ENCODE measurements around the gene NDUFB3.
"Not testable (repeated sequence)": the region's sequence is repeated elsewhere in the genome, so short reads cannot be mapped to it uniquely, and the experiment has no call there.

The NDUFB3 gene

DNA sequence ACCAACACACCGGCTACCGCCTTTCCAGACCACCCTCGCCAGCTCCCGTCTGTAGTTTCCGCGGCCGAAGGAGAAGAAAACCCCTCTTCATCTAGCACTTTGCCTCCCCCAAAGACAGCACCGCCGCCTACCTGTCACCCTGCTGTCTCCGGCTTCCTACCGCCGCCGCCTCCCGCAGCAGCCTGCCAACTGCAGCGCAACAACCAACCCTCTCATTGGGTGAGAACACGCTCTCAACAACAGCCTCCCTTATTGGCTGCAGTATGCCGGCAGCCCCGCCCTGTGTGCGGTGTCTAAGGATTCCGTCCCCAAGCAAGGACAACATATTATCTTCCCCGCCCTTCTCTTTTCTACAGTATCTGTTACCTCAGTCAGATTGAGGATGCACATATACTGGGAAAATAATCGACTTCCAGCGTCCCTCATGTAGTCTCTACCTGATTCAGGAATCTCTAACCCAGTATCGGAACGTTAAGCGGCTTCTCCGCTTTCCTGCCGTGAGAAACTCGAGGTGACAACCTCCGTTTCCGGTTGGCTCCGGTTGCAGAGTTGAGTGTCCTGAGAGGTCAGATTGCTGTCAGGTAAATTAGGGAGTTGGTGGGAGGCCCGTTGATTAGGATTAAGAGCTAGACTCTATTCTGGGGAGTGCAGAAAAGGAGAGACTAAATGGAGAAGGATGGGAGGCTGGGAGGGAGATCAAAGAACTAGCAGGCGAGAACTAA, at the start of gene NDUFB3, which contains the start of gene HYCC2:
TSS of gene NDUFB3 (plus strand) at position 523 of the 722 bp plus-strand sequence. CDS start 6,882 bp downstream, outside the sequence.
TSS of gene HYCC2 (minus strand) at position 193 of the 722 bp plus-strand sequence. CDS start 47,662 bp downstream, outside the sequence.
- DNase-seq: peak; percentile 90

DNA sequence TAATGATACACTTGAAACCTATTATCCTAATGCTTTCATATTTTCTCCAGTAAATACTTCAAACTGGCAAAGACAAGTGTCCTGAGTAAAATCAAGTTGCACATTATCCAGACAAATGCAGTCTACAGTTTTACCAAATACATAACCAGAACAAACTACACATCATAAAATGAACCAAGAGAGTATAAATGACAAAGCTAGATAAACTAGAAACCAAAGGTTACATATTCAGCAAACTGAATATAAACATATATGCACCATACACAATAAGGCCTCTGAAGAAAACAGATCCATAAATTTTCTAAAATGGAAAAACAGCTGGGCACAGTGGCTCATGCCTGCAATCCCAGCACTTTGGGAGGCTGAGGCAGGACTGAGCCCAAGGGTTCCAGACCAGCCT, 47.3 kb upstream of the NDUFB3 start:
- no peak for DNase-seq

DNA sequence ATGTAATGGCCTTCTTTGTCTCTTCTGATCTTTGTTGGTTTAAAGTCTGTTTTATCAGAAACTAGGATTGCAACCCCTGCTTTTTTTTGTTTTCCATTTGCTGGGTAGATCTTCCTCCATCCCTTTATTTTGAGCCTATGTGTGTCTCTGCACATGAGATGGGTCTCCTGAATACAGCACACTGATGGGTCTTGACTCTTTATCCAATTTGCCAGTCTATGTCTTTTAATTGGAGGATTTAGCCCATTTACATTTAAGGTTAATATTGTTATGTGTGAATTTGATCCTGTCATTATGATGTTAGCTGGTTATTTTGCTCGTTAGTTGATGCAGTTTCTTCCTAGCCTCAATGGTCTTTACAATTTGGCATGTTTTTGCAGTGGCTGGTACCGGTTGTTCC, 37.4 kb upstream of the NDUFB3 start:
- not testable (repeated sequence) for DNase-seq

DNA sequence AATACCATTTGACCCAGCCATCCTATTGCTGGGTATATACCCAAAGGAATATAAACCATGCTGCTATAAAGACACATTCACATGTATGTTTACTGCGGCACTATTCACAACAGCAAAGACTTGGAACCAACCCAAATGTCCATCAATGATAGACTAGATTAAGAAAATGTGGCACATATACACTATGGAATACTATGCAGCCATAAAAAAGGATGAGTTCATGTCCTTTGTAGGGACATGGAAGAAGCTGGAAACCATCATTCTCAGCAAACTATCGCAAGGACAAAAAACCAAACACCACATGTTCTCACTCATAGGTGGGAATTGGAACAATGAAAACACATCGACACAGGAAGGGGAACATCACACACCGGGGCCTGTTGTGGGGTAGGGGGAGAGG, 33.4 kb upstream of the NDUFB3 start:
- not testable (repeated sequence) for DNase-seq

DNA sequence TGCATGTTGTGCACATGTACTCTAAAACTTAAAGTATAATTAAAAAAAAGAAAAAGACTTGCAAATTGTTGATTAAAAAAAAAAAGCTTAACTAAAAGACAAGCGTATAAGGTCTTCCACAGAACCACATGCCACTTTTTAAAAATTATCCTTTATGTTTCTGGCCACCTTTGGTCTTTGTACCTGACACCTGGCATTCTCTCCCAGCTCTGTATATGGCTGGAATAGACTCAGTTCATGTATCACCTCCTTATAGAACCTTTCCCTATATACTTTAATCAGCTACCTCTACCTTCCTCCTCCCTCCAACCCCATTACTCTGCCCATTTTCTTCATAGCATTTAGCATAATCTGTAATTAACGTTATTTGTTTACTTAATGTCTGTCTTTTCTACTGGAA, 32.9 kb upstream of the NDUFB3 start:
- no peak for DNase-seq

DNA sequence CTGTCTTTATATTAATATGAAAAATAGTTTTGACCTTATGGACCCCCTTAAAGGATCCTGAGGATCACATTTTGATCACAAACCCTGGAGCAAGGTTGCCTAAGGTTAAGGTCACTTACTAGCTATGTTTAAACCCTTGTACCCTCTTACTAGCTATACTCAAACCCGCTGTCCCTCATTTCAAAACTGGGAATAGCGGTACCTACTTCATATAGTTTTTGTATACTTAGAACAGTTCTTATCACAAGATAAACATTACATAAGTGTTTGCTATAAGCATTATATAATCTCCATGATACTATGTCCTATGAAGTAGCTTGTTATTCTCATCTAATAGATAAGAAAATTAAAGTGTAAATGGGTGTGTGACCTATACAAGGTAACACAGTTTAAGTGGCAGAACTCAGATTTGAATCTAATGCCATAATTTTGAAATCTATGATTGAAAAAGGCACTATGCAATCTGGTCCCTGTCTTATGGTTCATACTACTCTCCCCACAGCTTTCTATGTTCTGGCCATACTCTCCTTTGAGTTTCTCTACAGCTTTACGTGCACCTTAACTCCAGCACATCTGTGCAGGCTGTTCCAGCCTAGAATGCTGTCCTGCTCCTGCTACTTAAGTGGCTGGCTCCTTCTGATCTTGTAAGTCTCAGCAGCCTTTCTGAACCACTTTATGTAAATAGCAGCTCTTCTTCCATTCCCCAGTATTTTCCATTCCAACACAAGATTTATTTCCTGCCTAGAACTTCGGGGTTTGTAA, 30.8 kb upstream of the NDUFB3 start:
- no peak for DNase-seq

DNA sequence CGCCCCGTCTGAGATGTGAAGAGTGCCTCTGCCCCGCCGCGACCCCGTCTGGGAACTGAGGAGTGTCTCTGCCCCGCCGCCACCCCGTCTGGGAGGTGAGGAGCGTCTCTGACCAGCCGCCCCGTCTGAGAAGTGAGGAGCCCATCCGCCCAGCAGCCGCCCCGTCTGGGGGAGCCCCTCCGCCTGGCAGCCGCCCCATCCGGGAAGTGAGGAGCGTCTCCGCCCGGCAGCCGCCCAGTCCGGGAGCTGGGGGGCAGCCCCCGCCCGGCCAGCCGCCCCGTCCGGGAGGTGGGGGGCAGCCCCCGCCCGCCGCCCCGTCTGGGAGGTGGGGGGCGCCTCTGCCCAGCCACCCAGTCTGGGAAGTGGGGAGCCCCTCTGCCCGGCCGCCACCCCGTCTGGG, 29.4 kb upstream of the NDUFB3 start:
- not testable (repeated sequence) for DNase-seq

DNA sequence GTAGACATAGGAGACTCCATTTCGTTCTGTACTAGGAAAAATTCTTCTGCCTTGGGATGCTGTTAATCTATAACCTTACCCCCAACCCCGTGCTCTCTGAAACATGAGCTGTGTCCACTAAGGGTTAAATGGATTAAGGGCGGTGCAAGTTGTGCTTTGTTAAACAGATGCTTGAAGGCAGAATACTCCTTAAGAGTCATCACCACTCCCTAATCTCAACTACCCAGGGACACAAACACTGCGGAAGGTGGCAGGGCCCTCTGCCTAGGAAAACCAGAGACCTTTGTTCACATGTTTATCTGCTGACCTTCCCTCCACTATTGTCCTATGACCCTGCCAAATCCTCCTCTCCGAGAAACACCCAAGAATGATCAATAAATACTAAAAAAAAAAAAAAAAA, 28.8 kb upstream of the NDUFB3 start:
- not testable (repeated sequence) for DNase-seq

DNA sequence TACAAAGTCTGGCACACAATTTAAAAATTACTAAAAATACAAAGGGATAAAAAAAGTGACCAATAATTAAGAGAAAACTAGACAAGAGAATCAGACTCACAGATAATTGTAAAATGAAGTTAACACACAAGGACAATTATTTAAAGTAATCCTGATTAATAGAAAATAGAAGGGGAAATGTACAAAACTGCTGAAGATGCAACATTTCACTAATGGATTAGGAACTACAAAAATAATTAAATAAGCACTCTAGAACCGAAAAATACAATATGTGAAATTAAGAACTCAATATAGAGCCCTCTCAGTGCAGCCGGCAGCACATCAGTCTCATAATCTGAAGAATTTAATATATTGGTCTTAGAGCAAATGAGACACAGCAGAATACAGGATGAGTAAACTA, 24.9 kb upstream of the NDUFB3 start:
- DNase-seq: no peak

DNA sequence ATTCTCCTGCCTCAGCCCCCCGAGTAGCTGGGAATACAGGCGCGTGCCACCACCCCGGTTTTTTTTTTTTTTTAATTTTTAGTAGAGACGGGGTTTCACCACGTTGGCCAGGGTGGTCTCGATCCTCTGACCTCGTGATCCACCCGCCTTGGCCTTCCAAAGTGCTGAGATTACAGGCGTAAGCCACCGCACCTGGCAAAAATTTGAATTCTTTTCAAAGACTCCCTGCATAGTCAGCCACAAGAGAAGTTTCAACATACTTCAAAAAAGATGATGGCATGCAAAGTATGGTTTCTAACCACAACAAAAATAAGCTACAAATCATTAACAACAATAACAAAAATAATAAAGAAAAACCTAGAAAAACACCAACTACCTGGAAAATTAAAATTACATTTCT, 22.3 kb upstream of the NDUFB3 start:
- no peak for DNase-seq

DNA sequence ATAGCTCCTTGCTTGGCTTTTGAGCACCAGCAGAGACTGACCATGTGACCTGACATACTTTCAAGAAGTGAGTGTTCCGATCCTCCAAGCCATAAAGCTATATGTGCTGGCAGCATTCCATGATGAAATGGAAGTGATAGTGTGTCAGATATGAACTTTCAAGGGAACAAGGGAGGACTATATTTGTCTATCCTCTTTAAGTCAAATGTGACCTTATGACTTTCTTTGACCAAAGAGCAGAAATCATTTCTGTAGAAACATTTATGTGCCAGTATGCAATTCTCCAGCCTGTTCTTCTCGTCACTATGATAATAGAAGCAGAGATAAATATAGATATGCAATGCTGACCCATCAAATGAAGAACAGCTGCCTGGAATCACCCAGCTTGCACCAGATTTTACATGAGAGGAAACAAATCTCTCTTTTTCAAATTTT, 14.7 kb upstream of the NDUFB3 start:
- DNase-seq: no peak

DNA sequence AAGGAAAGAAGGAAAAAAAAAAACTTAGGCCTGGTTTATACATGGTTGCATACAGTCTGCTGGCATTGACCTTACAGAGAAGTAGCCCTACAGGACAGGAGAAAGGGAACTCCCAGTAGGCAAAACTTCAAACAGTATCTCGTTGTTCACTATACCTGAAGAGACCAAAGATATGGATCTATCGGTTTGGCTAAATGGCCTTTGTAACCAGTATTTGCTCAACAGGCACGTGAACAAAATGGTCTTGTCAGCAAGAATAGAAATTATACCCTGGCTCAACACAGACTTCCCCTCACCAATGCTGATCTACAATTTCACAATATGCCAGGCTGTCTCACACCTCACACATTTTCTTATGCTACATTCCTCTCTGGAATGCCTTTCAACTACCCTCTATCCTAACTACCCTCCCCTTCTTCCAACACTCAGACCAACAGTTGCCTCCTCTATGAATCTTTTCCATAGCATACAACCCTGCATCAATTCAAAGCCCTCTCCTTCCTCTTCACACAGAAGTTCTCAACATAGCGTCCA, 14.0 kb upstream of the NDUFB3 start:
- DNase-seq: no peak

DNA sequence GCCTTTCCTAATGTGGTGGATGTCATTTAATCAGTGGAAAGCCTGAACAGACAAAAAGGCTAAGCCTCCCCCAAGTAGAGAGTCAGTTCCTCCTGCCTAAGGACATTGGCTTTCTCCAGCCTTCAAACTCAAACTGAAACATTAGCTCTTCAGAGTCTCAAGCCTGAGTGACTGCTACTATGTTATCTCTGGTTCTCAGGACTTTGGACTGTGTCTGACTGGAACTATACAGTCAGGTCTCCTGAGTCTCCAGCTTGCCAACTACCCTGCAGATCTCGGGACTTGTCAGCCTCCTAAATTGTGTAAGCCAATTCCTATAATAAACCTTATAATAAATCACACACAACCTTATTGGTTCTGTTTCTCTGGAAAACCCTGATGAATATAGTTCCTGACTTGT, 12.9 kb upstream of the NDUFB3 start:
- no peak for DNase-seq

DNA sequence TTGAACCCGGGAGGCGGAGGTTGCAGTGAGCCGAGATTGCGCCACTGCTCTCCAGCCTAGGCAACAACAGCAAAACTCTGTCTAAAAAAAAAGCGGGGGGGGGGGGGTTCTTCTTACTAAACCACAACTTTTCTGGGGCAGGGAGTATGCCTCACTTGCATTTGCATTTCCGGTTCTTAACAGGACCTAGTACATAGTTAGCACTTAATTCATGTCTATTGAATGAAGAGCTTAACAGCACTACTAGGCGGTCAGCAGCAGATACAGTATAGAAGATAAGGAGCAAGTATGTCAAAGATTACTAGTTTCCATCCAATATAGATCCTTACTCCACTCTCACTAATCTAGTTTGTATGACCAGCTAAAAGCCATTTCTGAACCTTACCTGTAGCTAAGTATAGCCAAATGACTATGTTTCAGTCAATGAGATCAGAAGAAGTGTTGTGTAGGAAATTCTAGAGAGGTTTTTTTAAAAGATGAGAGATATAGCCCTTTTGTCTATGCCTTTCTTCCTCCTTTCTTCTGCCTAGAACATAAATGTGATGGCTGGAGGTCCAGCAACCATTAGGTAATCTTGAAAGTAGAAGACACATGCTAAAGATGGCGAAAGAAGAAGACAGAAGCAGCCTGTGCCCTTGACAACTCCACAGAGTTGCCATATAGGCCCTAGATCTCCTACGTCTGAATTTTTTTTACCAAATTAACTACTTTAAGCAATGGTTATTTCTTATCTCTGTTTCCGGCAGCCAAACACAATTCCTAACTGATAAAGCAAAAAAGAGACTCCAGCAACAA, 11.6 kb upstream of the NDUFB3 start:
- no peak for DNase-seq

DNA sequence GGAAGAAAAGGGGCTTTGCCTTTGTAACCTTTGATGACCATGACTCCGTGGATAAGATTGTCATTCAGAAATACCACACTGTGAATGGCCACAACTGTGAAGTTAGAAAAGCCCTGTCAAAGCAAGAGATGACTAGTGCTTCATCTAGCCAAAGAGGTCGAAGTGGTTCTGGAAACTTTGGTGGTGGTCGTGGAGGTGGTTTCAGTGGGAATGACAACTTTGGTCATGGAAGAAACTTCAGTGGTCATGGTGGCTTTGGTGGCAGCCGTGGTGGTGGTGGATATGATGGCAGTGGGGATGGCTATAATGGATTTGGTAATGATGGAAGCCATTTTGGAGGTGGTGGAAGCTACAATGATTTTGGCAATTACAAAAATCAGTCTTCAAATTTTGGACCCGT, 8.3 kb upstream of the NDUFB3 start:
- DNase-seq: not testable (repeated sequence)

DNA sequence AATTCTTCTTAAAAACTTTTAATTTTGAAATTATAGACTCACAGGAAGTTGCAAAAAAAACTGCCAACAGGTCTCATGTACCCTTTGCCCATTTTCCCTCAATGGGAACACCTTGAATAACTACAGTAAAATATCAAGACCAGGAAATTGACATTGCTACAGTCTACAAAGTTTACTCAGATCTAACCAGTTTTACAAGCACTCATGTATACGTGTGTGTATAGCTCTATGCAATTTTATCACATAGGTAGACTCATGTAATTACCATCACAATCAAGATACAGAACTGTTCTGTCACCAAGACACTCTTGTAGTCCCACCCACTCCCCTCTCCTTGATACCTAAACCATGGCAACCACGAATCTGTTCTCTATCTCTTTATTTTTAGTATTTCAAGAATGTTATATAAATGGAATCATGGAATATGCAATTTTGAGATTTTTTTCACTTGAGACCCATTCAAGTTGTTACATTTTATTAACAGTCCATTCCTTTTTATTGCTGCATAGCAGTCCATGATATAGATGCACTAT, 6.9 kb upstream of the NDUFB3 start:
- DNase-seq: no peak

DNA sequence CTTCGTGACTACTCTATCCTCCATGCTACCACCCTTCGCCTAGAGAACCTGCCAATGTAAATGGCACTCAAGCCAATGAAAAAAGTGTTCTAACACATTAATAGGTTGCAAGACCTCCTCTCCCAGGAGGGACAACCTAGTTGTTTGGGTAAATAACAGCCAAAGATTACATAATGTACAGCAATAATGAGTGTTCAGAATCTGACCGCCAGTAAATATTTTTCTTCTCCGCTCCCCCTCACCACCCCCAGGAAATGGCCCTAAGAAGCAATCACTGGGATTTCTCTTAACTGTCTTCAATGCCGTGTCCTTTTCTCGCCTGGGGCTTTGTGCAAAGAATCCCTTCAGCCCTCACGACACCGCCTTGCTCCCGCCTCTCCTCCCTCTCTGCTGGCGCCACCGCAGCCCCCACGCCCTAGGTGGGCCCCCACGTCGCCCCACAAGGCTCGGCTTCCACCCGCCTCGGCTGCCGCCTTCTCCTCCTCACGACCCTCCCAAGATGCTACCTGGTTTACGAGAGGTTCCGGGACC, 788 bp upstream of the NDUFB3 start:
- DNase-seq: no peak

DNA sequence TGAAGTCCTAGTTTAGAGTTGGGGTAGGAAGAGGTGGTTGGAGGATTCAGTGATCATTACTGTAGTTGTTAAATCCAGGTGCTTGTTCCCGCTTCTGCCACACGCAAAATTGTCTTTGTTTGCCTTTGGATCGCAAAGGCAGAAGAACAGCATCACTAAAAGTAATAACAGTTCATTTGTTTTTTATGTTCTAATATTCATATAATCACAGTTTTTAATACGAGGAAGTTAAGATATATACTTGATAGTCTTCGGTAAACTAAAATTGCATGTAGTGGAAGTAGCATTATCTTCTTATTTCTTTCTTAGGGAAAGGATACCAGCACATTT, 365 bp downstream of the NDUFB3 start:
- DNase-seq: no peak

DNA sequence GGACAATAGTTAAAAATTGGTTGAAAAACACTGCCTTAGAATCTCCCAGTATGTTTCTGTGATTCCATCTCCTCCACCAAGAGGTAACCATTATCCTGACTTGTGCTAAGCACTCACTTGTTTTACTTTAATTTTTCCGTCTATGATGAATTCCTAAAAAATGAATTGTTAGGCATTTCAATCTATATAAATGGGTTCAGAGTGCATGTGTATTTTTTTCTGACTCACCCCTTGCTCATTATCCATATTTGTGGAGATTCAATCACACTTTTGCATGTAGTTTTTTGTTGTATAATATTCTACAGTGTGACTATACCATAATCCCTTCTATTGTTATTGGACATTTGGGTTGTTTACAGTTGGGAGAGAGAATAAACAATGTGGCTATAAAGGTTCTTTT, 1.3 kb downstream of the NDUFB3 start:
- no peak for DNase-seq

DNA sequence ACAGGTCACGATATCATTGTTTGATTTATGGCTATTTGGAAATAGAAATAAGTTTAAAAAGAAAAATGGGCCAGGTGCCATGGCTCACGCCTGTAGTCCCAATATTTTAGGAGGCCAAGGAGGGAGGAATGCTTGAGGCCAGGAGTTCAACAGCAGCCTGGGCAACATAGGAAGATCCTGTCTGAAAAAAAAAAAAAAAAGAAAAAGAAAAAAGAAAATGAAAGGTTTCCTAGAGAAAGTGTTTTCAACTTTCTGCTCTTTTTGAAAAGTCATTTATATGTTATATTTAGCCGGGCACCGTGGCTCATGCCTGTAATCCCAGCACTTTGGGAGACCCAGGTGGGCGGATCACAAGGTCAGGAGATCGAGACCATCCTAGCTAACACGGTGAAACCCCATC, 3.2 kb downstream of the NDUFB3 start:
- no peak for DNase-seq

DNA sequence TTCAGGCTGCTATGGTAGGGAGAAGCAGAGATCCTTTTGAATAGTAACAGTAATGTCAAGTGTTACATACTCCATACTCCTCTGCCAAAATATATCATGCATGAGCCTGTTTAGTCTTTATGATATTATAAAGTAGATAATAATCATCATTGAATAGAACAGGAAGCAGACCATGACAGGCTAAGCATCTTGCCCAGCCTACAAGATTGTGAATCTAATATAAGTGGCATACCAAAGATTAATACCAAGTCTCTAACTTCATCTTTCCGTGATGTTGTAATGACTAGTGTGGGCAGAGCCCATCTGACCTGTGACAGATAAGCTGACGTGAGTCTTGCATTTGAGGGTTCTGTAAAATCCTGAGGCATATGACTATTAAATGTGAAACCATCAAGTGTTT, 13.1 kb downstream of the NDUFB3 start:
- DNase-seq: no peak

DNA sequence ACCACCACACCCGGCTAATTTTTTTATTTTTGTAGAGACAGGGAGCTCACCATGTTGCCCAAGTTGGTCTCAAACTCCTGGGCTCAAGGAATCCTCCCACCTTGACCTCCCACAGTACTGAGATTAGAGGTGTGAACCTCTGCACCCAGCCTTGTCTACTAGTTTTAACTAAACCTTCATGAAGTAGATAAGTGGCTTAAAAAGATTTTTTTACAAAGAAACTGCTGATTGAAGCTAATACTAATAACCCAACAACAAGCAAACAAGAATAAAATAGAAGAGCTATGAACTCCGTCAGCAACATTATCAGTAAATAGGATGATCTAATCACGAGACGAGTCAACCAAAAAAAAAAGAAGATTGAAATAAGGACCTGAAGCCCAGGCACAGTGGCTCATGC, 18.8 kb downstream of the NDUFB3 start:
- no peak for DNase-seq

DNA sequence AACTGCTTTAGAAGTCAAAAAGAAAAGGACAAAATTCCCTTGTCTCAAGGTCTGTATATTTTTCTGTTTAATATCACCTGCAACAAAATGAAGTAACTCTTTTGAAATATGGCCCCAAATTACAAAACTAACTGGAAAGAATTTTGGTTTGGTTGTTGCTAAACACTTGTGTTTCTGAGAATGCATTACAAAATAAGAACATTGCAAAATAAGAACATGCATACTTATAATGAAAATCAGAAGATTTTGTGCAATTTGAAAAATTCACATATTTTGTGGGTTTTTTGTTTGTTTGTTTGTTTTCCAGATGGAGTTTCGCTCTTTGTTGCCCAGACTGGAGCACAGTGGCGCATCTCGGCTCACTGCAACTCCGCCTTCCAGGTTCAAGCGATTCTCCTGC, 21.8 kb downstream of the NDUFB3 start:
- no peak for DNase-seq
